GM19372 (cell line): ENCODE data around the gene LIMS3.
"Not testable (repeated sequence)": the region's sequence is repeated elsewhere in the genome, so short reads cannot be mapped to it uniquely, and the experiment has no call there.

Experiments used
- ATAC-seq: cut with Tn5 transposase; IDR thresholded peaks from one replicate; pipeline ENCODE4 v1.9.1; 2021; ENCODE audit warnings: mild to moderate bottlenecking, low read depth, moderate library complexity; ENCODE audit not compliant: unreplicated experiment

The LIMS3 gene, protein sequence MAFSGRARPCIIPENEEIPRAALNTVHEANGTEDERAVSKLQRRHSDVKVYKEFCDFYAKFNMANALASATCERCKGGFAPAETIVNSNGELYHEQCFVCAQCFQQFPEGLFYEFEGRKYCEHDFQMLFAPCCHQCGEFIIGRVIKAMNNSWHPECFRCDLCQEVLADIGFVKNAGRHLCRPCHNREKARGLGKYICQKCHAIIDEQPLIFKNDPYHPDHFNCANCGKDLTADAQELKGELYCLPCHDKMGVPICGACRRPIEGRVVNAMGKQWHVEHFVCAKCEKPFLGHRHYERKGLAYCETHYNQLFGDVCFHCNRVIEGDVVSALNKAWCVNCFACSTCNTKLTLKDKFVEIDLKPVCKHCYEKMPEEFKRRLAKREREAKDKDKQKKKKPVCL

GRCh38 chr2:109898462-109899336 lies at the start of gene LIMS3:
TSS of gene LIMS3 (plus strand) at chr2:109898688. CDS start at chr2:109898729, 41 bp downstream.
- ATAC-seq, result not testable (repeated sequence)

DNA sequence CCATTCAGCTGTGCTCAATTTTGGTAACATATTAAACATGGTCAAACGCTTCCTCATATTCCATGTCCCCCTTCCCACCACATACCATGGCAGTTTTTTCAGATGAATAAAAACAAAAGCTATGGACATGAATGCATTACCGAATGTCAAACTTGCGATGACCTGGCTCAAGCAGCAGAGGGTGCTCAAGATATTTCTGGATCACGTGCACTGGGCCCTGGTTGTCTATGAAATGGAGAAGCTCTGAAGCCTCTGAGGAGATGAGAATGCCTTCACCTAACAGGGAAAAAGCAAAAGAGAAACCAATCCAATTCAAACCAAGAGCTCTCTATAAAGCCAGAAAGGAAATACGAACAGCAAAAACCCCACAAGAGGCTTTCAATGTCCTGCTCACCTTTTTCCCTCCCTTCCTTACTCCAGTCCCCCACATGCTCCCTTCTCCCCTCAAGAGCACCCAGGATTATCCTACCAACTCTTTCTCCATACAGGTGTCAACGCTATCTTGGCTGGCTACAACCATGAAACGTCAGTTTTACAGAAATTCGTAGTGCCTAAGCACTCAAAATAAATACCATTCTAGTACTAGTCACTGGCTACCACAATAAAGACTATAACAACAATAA lies 27.2 kb upstream of the LIMS3 start:
- not testable (repeated sequence) for ATAC-seq

DNA sequence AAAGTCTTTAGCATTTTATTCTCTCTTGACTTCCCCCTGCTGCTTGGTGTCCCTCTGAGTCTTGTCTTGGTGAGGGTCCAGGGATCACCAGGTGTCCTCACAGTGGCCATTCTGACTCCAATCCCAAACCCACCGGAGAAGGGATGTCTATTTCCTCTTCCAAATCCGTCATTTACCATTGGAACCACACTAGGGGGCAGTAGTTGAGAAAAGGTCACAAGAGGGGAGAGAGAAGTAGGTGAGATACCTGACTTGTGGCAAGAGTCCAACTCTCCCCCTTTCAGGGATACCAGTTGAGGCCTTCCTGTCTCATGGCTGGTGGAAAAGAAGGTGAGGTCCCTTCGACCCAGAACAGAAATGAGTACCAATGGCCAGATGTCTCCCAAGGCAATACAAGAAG lies 21.9 kb upstream of the LIMS3 start:
- ATAC-seq, result not testable (repeated sequence)

- not testable (repeated sequence) for ATAC-seq
Measured at GRCh38 chr2:109882112-109882511, 16.4 kb upstream of the LIMS3 start.

- not testable (repeated sequence) for ATAC-seq
Measured at GRCh38 chr2:109888414-109888813, 10.1 kb upstream of the LIMS3 start.

DNA sequence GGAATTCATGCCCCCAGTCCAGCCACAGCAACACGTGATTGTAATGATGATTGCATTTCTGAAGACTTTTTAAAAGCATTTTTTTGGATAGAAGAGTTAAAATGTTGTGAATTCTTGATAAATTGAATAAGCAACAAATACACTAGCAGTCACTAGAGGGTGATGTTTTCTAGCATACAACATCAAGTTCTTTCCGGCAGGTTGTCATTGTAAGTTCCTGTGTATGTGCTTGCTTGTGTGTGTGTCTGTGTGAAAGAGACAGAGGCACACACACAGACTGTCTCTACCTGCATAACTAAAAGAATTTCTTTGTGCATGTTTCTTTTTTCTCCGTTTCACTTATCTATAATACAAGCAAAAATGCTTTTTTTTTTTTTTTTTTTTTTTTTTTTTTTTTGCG lies 8.6 kb upstream of the LIMS3 start:
- ATAC-seq, result not testable (repeated sequence)

- ATAC-seq, result not testable (repeated sequence)
Measured at GRCh38 chr2:109891024-109891423, 7.5 kb upstream of the LIMS3 start.

DNA sequence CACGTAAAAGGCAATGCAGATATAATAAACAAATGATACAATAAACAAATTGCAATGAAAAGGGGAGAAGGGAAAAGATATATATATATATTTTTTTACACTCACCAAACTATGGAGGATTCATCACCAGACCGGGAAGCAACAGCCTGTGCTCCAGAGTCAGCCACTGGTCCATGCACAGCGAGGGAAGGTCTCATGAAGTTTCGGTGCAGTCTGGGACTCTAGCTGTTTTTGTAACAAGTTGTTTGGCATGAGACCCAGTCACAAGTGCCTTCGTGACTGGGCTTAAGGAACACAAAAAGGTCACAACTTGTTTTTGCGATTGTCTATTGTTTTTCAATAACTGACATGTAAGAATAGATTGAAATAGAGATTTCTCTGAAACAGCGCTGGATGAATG lies 4.8 kb upstream of the LIMS3 start:
- not testable (repeated sequence) for ATAC-seq

GRCh38 chr2:109894141-109894540 lies 4.3 kb upstream of the LIMS3 start:
- not testable (repeated sequence) for ATAC-seq

DNA sequence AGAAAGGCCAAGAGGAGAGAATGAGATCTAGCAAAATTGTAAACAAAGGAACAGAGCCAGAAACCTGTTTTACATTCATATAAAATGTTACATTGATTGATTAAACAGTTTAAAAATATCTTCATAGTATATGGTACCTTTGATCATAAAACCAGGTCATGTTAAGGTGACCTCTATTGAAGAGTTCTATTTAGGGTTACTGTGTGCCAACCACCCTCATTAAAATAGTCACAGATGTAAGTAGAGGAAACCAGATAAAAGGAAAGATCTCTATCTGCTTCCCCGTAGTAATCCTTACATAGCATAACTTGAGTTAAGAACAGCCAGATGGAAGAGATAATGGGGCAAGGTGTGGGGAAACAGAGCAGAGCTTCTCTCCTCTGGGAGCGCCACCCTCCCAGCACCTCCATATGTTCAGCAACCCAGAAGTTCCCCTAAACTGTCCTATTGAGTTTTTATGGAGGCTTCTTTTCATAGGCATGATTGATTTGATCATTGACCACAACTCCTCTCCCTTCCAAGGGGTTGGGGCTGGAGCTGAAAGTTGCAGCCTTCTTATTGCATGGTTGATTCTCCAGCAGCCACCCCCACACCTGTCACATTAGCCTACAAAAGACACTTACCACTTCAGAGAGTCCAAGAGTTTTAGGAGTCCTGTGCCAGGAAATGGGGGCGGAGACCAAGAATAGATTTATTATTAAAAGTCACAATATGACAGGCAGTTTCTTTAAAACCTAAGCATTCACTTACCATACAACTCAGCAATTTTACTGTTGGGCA lies 3.2 kb upstream of the LIMS3 start:
- ATAC-seq, result not testable (repeated sequence)

GRCh38 chr2:109896212-109896611 lies 2.3 kb upstream of the LIMS3 start:
- ATAC-seq, result peak; percentile 94

GRCh38 chr2:109897769-109898461 lies 573 bp upstream of the LIMS3 start:
- not testable (repeated sequence) for ATAC-seq

- ATAC-seq, result not testable (repeated sequence)
Measured at GRCh38 chr2:109905796-109906195, 7.3 kb downstream of the LIMS3 start.

DNA sequence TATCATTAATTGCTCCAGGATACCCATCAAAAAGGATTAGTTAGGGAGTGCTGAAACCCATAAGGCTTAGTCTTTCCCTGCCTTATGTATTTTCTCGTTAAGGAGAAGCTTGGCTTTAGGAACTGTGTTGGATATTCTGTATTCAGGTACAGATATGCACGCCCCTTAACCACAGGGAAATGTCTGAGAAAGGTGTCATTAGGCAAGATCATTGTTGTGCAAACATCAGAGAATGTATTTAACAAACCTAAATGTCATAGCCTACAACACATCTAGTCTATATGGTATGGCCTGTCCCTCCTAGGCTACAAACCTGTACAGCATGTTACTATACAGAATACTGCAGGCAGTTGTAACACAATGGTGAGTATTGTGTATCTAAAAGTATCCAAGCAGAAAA lies 10.1 kb downstream of the LIMS3 start:
- not testable (repeated sequence) for ATAC-seq

DNA sequence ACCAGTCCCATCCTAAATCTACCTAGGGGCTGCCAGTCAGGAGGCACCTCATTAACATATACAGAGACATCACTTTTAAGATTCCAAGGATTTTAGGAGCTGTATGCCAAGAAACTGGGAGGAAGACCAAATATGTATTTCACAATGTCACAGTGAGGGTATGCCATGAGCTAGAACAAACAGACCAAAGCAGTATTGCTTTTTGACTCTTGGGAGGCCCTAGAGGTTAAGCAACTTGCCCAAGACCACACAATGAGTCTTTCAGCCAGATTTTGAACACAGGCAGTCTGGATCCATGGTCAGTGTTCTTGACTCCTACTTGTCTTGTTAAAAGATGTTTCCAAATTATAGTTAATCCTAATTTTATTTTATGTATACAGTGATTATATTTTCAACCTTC lies 12.3 kb downstream of the LIMS3 start:
- ATAC-seq, result not testable (repeated sequence)

DNA sequence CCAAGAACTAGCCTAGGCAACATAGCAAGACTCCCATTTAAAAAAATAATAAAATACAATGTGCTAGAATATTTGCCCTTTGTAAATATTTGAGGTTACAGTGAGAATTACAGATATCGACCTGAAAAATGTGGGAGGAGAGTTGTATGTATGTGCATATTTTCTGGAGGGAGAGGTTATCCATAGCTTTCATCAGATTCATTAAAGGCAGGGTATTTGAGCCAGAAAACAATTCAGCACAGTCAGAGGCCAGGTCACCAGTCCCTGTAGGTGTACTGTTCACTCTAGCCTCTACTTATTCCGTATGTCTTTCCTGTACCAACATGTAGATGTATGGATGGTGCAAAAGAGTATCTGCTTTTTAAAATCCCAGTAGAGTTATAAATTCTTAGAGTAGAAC lies 15.4 kb downstream of the LIMS3 start:
- not testable (repeated sequence) for ATAC-seq

GRCh38 chr2:109914552-109914951 lies 16.1 kb downstream of the LIMS3 start:
- ATAC-seq, result not testable (repeated sequence)

DNA sequence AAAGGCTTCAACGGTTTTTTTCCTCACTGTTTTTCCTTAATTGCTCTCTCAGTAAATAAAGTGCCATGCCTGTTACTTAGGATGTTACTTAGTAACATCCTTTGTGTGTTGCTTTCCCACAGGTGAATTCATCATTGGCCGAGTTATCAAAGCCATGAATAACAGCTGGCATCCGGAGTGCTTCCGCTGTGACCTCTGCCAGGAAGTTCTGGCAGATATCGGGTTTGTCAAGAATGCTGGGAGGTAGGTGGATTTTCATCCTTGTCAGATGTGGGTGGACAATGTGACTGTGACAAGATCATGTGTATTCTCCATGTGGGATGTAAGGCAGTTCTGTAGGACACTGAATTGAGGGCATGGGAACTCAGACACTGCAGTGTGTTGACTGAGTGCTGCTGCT lies 17.3 kb downstream of the LIMS3 start:
- ATAC-seq, result not testable (repeated sequence)

DNA sequence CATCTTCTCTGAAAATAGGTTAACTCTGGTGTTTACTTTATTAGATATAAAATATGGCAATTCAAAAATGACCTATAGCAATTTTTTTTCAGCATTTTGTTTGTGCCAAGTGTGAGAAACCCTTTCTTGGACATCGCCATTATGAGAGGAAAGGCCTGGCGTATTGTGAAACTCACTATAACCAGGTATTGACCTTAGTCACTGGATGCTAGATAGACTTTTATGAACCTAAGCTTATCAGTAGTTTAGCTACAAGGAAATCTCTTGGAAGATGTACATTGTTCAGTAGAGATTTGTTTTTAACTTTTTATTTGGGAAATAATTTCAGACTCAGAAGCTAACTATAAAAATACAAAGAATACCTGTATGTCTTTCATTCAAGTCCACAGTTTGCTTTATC lies 21.7 kb downstream of the LIMS3 start:
- ATAC-seq, result not testable (repeated sequence)
